Pancreas (tissue), 10 donors: ENCODE data around the gene ARHGEF37. TPM values are rescaled to one million over a fixed set of nuclear protein-coding genes. Genes with fewer than 3 reads are reported as not detected.
A peak's percentile ranks its signal among the peaks of the same experiment; 100 is the strongest.

Experiments used
- ATAC-seq, 4 donors: fragments of 200-7000 bp; cut with Tn5 transposase; one replicate each; pipeline versions ENCODE4 v1.8.0 to v1.9.1; 2020; ENCODE audit warnings: mild to moderate bottlenecking in 4 of 4, moderate library complexity in 4 of 4
- DNase-seq, 6 donors: peaks; one replicate each; pipeline ENCODE4 v3.0.0-alpha.2; 2020
- FAIRE-seq: peaks from 2 replicates; lab custom pipeline; 2012; peaks lifted over from hg19 to GRCh38; lab: Jason Lieb, UNC
- H3K27ac ChIP-seq, 4 donors: fragments of 200-600 bp; sonication (generic); 1 replicate in 3 of 4; 2 replicates in 1 of 4; pipeline versions ENCODE4 v1.5.0 to v1.8.0; 2020
- H3K27me3 ChIP-seq, 4 donors: fragments of 200-600 bp; one replicate each; pipeline ENCODE4 v1.8.0; 2021
- H3K36me3 ChIP-seq, 3 donors: fragments of 200-600 bp; sonication (generic) in 1 of 3; one replicate each; pipeline versions ENCODE4 v1.5.0 to v1.8.0; 2020 to 2021
- H3K4me1 ChIP-seq, 3 donors: fragments of 200-600 bp; one replicate each; pipeline ENCODE4 v1.8.0; 2021
- H3K4me3 ChIP-seq, 4 donors: fragments of 200-600 bp; sonication (generic) in 2 of 4; one replicate each; pipeline versions ENCODE4 v1.5.0 to v1.8.0; 2020 to 2021
- H3K9me3 ChIP-seq, 4 donors: fragments of 200-600 bp; one replicate each; pipeline ENCODE4 v1.8.0; 2021
- WGBS, 2 donors: extraction: QIAGEN DNeasy Blood & Tissue Kit; methylation state at CpG; one replicate each; pipeline ENCODE4 v1.1.7; 2013; 5-methylcytosine and 5-hydroxymethylcytosine counted together
- intact Hi-C, 3 donors: fragments of 100-400 bp; cut with DNase I; formaldehyde crosslinking; loops; one replicate each; pipeline versions ENCODE4 v1.11.1 to v1.14.2; 2022
- polyA plus RNA-seq, 2 donors: library from polyadenylated mRNA; stranded (reverse); fragments of 200-250 nt; gene quantifications; one replicate each; pipeline ENCODE4 v1.2.3, GENCODE V29; 2013
- total RNA-seq, 6 donors: library from RNA; stranded (reverse); fragmentation: NEBNext Ultra II Directional in 4 of 6; extraction: Animal tissue kit (Norgen Biotek cat#: 25700) in 4 of 6; gene quantifications; one replicate each; pipeline versions ENCODE4 v1.2.1 to v1.2.4, GENCODE V29; 2021 to 2023
- TF ChIP-seq, protein P1 (sequence below), 4 donors: fragments of 200-600 bp; sonication (generic) in 3 of 4; IDR thresholded peaks; one replicate each; pipeline versions ENCODE4 v1.5.0 to v1.8.0; 2021; ENCODE audit warnings: antibody characterized with exemption in 4 of 4
- donor health status: healthy with polysubstance abuse.
- donor health status: DM: no; HTN: no; CAD: no; lungs with moderate emphysema.
- donor health status: DM: no; HTN: no; CAD: no.
- donor health status: control.
- donor health status: control.
- donor health status: Bipolar disorder and iron deficiency.
- donor health status: DM: yes; HTN: yes; CAD: no.
- donor health status: DM: no; HTN: no; CAD: no.
- donor health status: DM: no; HTN: no; CAD: no.
- donor health status: DM: yes; HTN: yes; CAD: no.

The ARHGEF37 gene
- total and polyA plus RNA-seq, 8 donors = 5.7 to 13.6 (median 9.2) TPM

DNA sequence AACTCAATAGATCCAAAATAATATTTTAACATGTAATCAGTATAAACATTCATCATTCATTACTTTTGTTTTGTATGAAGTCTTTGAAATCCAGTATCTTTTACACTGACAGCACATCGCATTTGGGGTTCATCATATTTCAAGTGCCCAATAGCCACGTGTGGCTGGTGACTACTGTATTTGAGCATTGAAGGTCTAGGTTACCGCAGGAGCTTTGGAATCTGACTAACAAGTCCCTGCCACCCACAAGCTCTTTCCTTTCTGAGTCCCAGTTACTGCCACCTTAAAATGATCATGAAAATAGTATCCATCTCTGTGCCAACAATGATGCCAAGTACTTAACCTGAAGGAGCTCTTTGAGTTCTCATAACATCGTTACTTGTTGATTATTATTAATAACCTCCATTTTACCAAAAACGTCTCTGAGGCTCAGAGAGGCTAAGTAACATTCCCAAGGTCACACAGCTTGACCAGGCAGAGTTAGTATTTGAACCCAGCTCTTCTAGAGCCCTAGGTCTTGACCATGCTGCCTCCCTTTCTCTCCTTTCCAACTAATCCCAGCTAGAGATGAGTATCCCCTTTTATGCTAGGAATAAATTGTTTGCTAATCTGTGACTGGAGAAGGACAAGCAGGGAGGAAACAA, 24.2 kb downstream of the ARHGEF37 start:
- no peaks in the 10 kb centered on the region for H3K9me3 ChIP-seq
- TF ChIP-seq, protein P1, sequence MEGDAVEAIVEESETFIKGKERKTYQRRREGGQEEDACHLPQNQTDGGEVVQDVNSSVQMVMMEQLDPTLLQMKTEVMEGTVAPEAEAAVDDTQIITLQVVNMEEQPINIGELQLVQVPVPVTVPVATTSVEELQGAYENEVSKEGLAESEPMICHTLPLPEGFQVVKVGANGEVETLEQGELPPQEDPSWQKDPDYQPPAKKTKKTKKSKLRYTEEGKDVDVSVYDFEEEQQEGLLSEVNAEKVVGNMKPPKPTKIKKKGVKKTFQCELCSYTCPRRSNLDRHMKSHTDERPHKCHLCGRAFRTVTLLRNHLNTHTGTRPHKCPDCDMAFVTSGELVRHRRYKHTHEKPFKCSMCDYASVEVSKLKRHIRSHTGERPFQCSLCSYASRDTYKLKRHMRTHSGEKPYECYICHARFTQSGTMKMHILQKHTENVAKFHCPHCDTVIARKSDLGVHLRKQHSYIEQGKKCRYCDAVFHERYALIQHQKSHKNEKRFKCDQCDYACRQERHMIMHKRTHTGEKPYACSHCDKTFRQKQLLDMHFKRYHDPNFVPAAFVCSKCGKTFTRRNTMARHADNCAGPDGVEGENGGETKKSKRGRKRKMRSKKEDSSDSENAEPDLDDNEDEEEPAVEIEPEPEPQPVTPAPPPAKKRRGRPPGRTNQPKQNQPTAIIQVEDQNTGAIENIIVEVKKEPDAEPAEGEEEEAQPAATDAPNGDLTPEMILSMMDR (IDR thresholded peaks at IDR 0.05) = no peak
- 82 to 84% methylated on average over 5 of the region's 5 CpGs for WGBS, 2 donors
- H3K4me1 ChIP-seq = no peaks in the 10 kb centered on the region
- FAIRE-seq (no peak), DNase-seq (no peak), ATAC-seq (no peak)
- intact Hi-C loops = no loop called here
- no peak overlapping the region for H3K4me3 ChIP-seq
- H3K27ac ChIP-seq = no peak overlapping the region
- H3K27me3 ChIP-seq = no peaks in the 10 kb centered on the region
- H3K36me3 ChIP-seq = peaks cover 0 to 28% (median 6%) of the 10 kb centered on the region in 3 donors

DNA sequence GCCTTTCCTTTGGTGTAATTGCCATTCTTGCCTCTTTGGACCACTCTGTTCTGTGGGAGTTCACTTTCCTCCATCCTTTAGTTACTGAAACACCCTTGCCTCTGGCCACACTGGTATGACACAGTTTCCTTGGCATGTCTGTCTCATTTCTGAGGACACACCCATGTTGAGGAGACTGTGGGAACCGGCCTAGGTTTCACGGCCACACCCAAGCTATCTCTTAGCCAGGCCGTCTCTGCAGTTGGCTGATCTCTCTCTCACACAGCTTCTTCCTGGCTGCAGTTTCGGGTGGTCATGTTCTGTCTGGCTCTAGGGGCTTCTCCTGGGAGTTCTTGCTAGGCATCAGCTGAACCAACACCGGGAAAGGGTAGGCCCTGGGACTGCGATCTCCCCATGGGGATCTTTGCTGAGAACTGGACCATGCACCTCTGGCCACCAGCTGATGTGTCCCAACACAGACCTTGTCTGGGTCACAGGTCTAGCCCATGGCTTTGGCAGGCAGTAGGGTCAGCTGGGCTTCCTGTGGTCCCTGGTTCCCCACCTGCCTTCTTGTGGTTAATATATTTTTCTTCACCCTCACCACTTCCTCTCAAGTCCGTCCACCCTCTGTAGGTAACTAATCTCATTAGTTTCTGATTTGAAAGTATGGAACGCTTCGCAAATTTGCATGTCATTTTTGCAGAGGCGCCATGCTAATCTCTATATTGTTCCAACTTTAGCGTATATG, 24.9 kb downstream of the ARHGEF37 start:
- WGBS, 2 donors = 80 to 86% methylated on average over 11 of the region's 11 CpGs
- DNase-seq (no peak), FAIRE-seq (no peak), ATAC-seq (peak in 3 of 4 donors; percentile 35 to 48 (median 44))
- intact Hi-C loops = no loop called here
- no peaks in the 10 kb centered on the region for H3K4me1 ChIP-seq
- H3K9me3 ChIP-seq = no peaks in the 10 kb centered on the region
- H3K4me3 ChIP-seq = no peak overlapping the region
- no peak overlapping the region for H3K27ac ChIP-seq
- no peaks in the 10 kb centered on the region for H3K27me3 ChIP-seq
- H3K36me3 ChIP-seq = peaks cover 0 to 29% (median 6%) of the 10 kb centered on the region in 3 donors
- TF ChIP-seq, protein P1 (IDR thresholded peaks at IDR 0.05) = no peak

DNA sequence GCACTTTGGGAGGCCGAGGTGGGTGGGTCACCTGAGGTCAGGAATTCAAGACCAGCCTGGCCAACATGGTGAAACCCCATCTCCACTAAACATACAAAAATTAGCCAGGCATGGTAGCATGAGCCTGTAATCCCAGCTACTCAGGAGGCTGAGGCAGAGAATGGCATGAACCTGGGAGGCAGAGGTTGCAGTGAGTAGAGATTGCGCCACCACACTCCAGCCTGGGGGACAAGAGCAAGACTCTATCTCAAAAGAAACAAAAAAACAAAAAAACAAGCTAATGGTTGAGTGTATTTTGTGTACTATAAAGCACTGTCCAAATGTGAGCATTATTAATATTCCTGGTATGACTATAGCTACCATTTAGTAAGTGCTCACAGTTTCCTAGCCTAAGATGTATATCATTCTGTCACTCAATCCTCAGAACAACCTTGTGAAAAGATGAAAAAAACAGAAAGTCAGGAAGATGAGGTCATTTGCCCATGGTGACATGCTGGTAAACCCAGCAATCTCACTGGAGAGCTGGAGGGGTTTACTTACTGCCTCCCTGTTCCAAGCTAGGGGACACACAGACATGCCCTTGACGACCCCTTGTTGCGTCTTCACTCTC, 27.7 kb downstream of the ARHGEF37 start:
- WGBS, 2 donors = 96 to 98% methylated on average over 4 of the region's 4 CpGs
- H3K27me3 ChIP-seq = no peaks in the 10 kb centered on the region
- no peak for FAIRE-seq
- H3K4me3 ChIP-seq = no peak overlapping the region
- no peaks in the 10 kb centered on the region for H3K4me1 ChIP-seq
- intact Hi-C loops = no loop called here
- no peak for ATAC-seq
- no peak for DNase-seq
- peaks cover 6 to 33% (median 6%) of the 10 kb centered on the region in 3 donors for H3K36me3 ChIP-seq
- TF ChIP-seq, protein P1 (IDR thresholded peaks at IDR 0.05) = no peak
- H3K9me3 ChIP-seq = no peaks in the 10 kb centered on the region
- no peak overlapping the region for H3K27ac ChIP-seq

DNA sequence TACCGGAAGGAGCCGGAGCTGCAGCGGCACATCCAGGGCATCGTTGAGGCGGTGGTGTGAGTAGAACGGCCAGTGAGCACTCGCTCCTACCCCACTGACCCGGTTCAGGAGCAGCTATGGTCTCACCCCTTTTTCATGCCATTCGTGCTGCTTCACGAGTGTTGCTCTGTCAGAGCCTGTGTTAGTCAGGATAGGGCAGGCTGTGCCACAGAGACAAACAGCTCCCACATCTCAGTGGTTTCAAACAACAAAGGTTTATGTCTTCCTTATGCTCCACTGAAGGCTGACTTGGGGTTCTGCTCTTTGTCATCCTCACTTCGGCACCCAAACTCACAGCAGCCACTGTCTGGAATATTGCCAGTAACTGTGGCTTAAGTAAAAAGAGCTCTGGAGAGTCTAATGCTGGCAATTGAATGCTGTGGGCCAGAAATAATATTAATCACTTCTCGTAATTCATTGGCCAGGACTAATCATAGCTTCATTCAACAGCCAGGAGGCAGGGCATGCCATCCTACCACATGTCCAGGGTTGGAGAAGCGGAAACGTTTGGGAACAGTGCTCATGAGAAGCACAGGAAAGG, 28.4 kb downstream of the ARHGEF37 start:
- TF ChIP-seq, protein P1 (IDR thresholded peaks at IDR 0.05) = no peak
- H3K9me3 ChIP-seq = no peaks in the 10 kb centered on the region
- no peaks in the 10 kb centered on the region for H3K4me1 ChIP-seq
- no peak overlapping the region for H3K27ac ChIP-seq
- no peaks in the 10 kb centered on the region for H3K27me3 ChIP-seq
- no peak overlapping the region for H3K4me3 ChIP-seq
- WGBS, 2 donors = 88 to 93% methylated on average over 14 of the region's 14 CpGs
- H3K36me3 ChIP-seq = peaks cover 6 to 33% (median 6%) of the 10 kb centered on the region in 3 donors
- no peak for ATAC-seq
- DNase-seq = no peak
- intact Hi-C loops = no loop called here
- no peak for FAIRE-seq
